Gastrocnemius medialis (tissue), 4 donors: ENCODE results near the gene FOXRED2. TPM values are rescaled to one million over a fixed set of nuclear protein-coding genes. Genes with fewer than 3 reads are reported as not detected.
"Not testable (repeated sequence)": the region's sequence is repeated elsewhere in the genome, so short reads cannot be mapped to it uniquely, and the experiment has no call there.

ENCODE experiments used
- ATAC-seq, 2 donors: fragments of 150-250 bp; one replicate each; pipeline ENCODE4 v1.9.1; 2016
- DNase-seq, 2 donors: peaks; one replicate each; pipeline ENCODE4 v3.0.0-alpha.2; 2019
- H3K27ac ChIP-seq, 4 donors: fragments of 200-600 bp; sonication (generic); 1 replicate in 1 of 4; 2 replicates in 3 of 4; pipeline ENCODE4 v1.5.1; 2016 to 2018; ENCODE audit warnings: mild to moderate bottlenecking in 2 of 4, moderate library complexity in 1 of 4
- H3K27me3 ChIP-seq, 3 donors: fragments of 200-600 bp; sonication (generic) in 2 of 3; 1 replicate in 1 of 3; 2 replicates in 2 of 3; pipeline versions ENCODE4 v1.5.1 to v1.6.0; 2016 to 2019; ENCODE audit warnings: mild to moderate bottlenecking in 1 of 3, moderate library complexity in 1 of 3
- H3K36me3 ChIP-seq, 2 donors: fragments of 200-600 bp; sonication (generic) in 1 of 2; one replicate each; pipeline ENCODE4 v1.5.1; 2017 to 2018
- H3K4me1 ChIP-seq, 2 donors: fragments of 200-600 bp; sonication (generic) in 1 of 2; one replicate each; pipeline ENCODE4 v1.5.1; 2016 to 2017; ENCODE audit warnings: mild to moderate bottlenecking in 2 of 2
- H3K4me3 ChIP-seq, 4 donors: fragments of 200-600 bp; sonication (generic) in 3 of 4; 1 replicate in 1 of 4; 2 replicates in 3 of 4; pipeline ENCODE4 v1.5.1; 2016 to 2019; ENCODE audit warnings: mild to moderate bottlenecking in 2 of 4
- H3K9me3 ChIP-seq, 3 donors: fragments of 200-600 bp; sonication (generic) in 2 of 3; 1 replicate in 1 of 3; 2 replicates in 2 of 3; pipeline ENCODE4 v1.5.1; 2016 to 2019
- CTCF ChIP-seq, 5 experiments: fragments of 450-650 bp in 3 of 5; fragments of 200-600 bp in 2 of 5; sonication (generic) in 2 of 5; IDR thresholded peaks in 4 of 5; conservative IDR thresholded peaks in 1 of 5; 1 replicate in 4 of 5; 2 replicates in 1 of 5; pipeline ENCODE4 v1.5.1; 2016 to 2019; ENCODE audit warnings: antibody characterized with exemption in 5 of 5, mild to moderate bottlenecking in 3 of 5, moderate library complexity in 3 of 5
- POLR2A ChIP-seq, 2 donors: fragments of 450-650 bp; IDR thresholded peaks; one replicate each; pipeline ENCODE4 v1.6.1; 2017; ENCODE audit warnings: antibody characterized with exemption in 2 of 2, mild to moderate bottlenecking in 2 of 2, moderate library complexity in 2 of 2
- in situ Hi-C, 4 donors: fragments of 200-750 bp; cut with MboI; loops; one replicate each; pipeline versions ENCODE4 v1.15.0 to v1.8.0; 2017; ENCODE audit warnings: low sequenced_read_pairs in 4 of 4
- intact Hi-C: fragments of 100-400 bp; cut with DNase I; formaldehyde crosslinking; loops from one replicate; pipeline ENCODE4 v1.15.1; 2023; ENCODE audit warnings: low total_unique reads
- total RNA-seq, 4 donors: library from RNA; depleted of rRNA; stranded (reverse); fragments of >200 nt; gene quantifications; one replicate each; pipeline versions ENCODE4 v1.1.0 to v1.2.3, GENCODE V29; 2016

Gene FOXRED2
- total RNA-seq, 4 donors from 2014 or later, result 2.6 to 13.6 (median 5.1) TPM

GRCh38 chr22:36452250-36452977, 54.4 kb downstream of the FOXRED2 start:
- DNase-seq (no peak), ATAC-seq (no peak)
- Histone ChIP-seq H3K4me1 (peaks cover 22 to 50% of the 10 kb centered on the region in 2 donors), H3K9me3 (no peaks in the 10 kb centered on the region), H3K27me3 (no peaks in the 10 kb centered on the region), H3K36me3 (no peaks in the 10 kb centered on the region), H3K4me3 (no peak overlapping the region), H3K27ac (peak overlapping the region; percentile 91 to 98 (median 92))
- in situ Hi-C loops (no loop called here), intact Hi-C loops (no loop called here)
- no peak for TF ChIP-seq CTCF (IDR thresholded peaks at IDR 0.05 in 4 of 5, conservative IDR thresholded peaks at IDR 0.05 in 1 of 5)
- TF ChIP-seq POLR2A (IDR thresholded peaks at IDR 0.05), result no peak

GRCh38 chr22:36450923-36451322, 55.9 kb downstream of the FOXRED2 start:
- Histone ChIP-seq H3K27ac (peak overlapping the region; percentile 91 to 98 (median 92)), H3K4me1 (peaks cover 22 to 41% of the 10 kb centered on the region in 2 donors)
- DNase-seq, ATAC-seq, H3K36me3 ChIP-seq, in situ Hi-C loops, H3K27me3 ChIP-seq, H3K9me3 ChIP-seq, H3K4me3 ChIP-seq: not testable (repeated sequence)
- intact Hi-C loops, result loop anchor here (2.0 kb wide), 1 partner anchor 62 kb away; no protein-coding TSS in a partner anchor

- no peak for DNase-seq
- Histone ChIP-seq H3K27me3 (no peaks in the 10 kb centered on the region), H3K27ac (peak overlapping the region; percentile 31 to 98 (median 80)), H3K9me3 (no peaks in the 10 kb centered on the region), H3K4me1 (peaks cover 15 to 34% of the 10 kb centered on the region in 2 donors), H3K4me3 (no peak overlapping the region), H3K36me3 (no peaks in the 10 kb centered on the region)
- in situ Hi-C loops (loop anchor here in 1 of 4 donors (10.0 kb wide), 1 partner anchor 55 kb away; no protein-coding TSS in a partner anchor), intact Hi-C loops (loop anchor here (2.0 kb wide), 1 partner anchor 61 kb away; no protein-coding TSS in a partner anchor)
- ATAC-seq, result no peak
- TF ChIP-seq POLR2A (IDR thresholded peaks at IDR 0.05) (no peak), CTCF (IDR thresholded peaks at IDR 0.05 in 4 of 5, conservative IDR thresholded peaks at IDR 0.05 in 1 of 5) (no peak)
Measured at GRCh38 chr22:36449596-36450175, 57.2 kb downstream of the FOXRED2 start.

- ATAC-seq, result no peak
- Histone ChIP-seq H3K36me3 (no peaks in the 10 kb centered on the region), H3K27me3 (no peaks in the 10 kb centered on the region), H3K4me1 (peaks cover 15 to 25% of the 10 kb centered on the region in 2 donors), H3K27ac (no peak overlapping the region), H3K9me3 (no peaks in the 10 kb centered on the region), H3K4me3 (no peak overlapping the region)
- no peak for TF ChIP-seq CTCF (IDR thresholded peaks at IDR 0.05 in 4 of 5, conservative IDR thresholded peaks at IDR 0.05 in 1 of 5)
- TF ChIP-seq POLR2A (IDR thresholded peaks at IDR 0.05), result no peak
- intact Hi-C loops (no loop called here), in situ Hi-C loops (loop anchor here in 1 of 4 donors (10.0 kb wide), 1 partner anchor 53 kb away; no protein-coding TSS in a partner anchor)
- DNase-seq, result no peak
Measured at GRCh38 chr22:36447632-36448031, 59.2 kb downstream of the FOXRED2 start.

GRCh38 chr22:36445158-36445668, 61.6 kb downstream of the FOXRED2 start:
- in situ Hi-C loops, result loop anchor here in 1 of 4 donors (10.0 kb wide), 1 partner anchor 50 kb away; no protein-coding TSS in a partner anchor
- Histone ChIP-seq H3K4me1 (peaks cover 0 to 6% of the 10 kb centered on the region in 2 donors), H3K27ac (peak overlapping the region in 3 of 4 donors; percentile 22 to 53 (median 39)), H3K36me3 (no peaks in the 10 kb centered on the region), H3K27me3 (no peaks in the 10 kb centered on the region), H3K9me3 (no peaks in the 10 kb centered on the region), H3K4me3 (no peak overlapping the region)
- ATAC-seq (peak in 1 of 2 donors; percentile 37), DNase-seq (no peak)
- no peak for TF ChIP-seq CTCF (IDR thresholded peaks at IDR 0.05 in 4 of 5, conservative IDR thresholded peaks at IDR 0.05 in 1 of 5)
- no peak for TF ChIP-seq POLR2A (IDR thresholded peaks at IDR 0.05)
- intact Hi-C loops, result no loop called here
